SK-N-SH treated with all-trans-retinoic acid at 6 μM for 48 hours (cell line): ENCODE data around the gene TRAK2.

Experiments
- ATAC-seq: fragments of 200-7000 bp; cut with Tn5 transposase; 3 replicates; pipeline ENCODE4 v1.9.1; 2020; ENCODE audit warnings: mild to moderate bottlenecking, moderate library complexity
- ARNTL ChIP-seq: fragments of 450-650 bp; formaldehyde crosslinking; IDR thresholded peaks from 2 replicates; pipeline ENCODE4 v1.5.0; 2020; ENCODE audit warnings: low read depth, mild to moderate bottlenecking, moderate library complexity, borderline replicate concordance
- BACH2 ChIP-seq: fragments of 250-450 bp; sonication (Bioruptor Pico); IDR thresholded peaks from 2 replicates; pipeline ENCODE4 v1.9.0; 2021; ENCODE audit warnings: mild to moderate bottlenecking, borderline replicate concordance
- CSDC2 ChIP-seq: fragments of 250-450 bp; sonication (Bioruptor Pico); IDR thresholded peaks from 2 replicates; pipeline ENCODE4 v1.5.0; 2020; ENCODE audit warnings: mild to moderate bottlenecking, moderate library complexity
- ESRRG ChIP-seq: fragments of 250-450 bp; sonication (Bioruptor Pico); IDR thresholded peaks from 2 replicates; pipeline ENCODE4 v1.6.1; 2021; ENCODE audit warnings: mild to moderate bottlenecking
- ISL1 ChIP-seq: fragments of 250-450 bp; sonication (Bioruptor Pico); IDR thresholded peaks from 2 replicates; pipeline ENCODE4 v2.1.2; 2022; ENCODE audit warnings: mild to moderate bottlenecking, moderate library complexity
- OSR1 ChIP-seq: fragments of 250-450 bp; sonication (Bioruptor Pico); IDR thresholded peaks from 2 replicates; pipeline ENCODE4 v1.8.0; 2022; ENCODE audit warnings: moderate library complexity, mild to moderate bottlenecking, inconsistent platforms
- PPARA ChIP-seq: fragments of 250-450 bp; sonication (Bioruptor Pico); IDR thresholded peaks from 2 replicates; pipeline ENCODE4 v1.5.0; 2020; ENCODE audit warnings: mild to moderate bottlenecking, borderline replicate concordance
- RARB ChIP-seq: fragments of 250-450 bp; sonication (Bioruptor Pico); IDR thresholded peaks from 2 replicates; pipeline ENCODE4 v1.8.0; 2021; ENCODE audit warnings: mild to moderate bottlenecking, moderate library complexity
- SNAI2 ChIP-seq: fragments of 250-450 bp; sonication (Bioruptor Pico); IDR thresholded peaks from 2 replicates; pipeline ENCODE4 v1.5.0; 2020; ENCODE audit warnings: mild to moderate bottlenecking, moderate library complexity
- TCF4 ChIP-seq: fragments of 250-450 bp; sonication (Bioruptor Pico); IDR thresholded peaks from 2 replicates; pipeline ENCODE4 v1.8.0; 2021; ENCODE audit warnings: mild to moderate bottlenecking, moderate library complexity, borderline replicate concordance
- TOX ChIP-seq: fragments of 250-450 bp; sonication (Bioruptor Pico); IDR thresholded peaks from 2 replicates; pipeline ENCODE4 v1.8.0; 2021; ENCODE audit warnings: mild to moderate bottlenecking, moderate library complexity, borderline replicate concordance
- ZC3H10 ChIP-seq: fragments of 250-450 bp; sonication (Bioruptor Pico); IDR thresholded peaks from 2 replicates; pipeline ENCODE4 v1.5.1; 2021; ENCODE audit warnings: mild to moderate bottlenecking, moderate library complexity
- ZFP30 ChIP-seq: fragments of 450-650 bp; formaldehyde crosslinking; IDR thresholded peaks from 2 replicates; pipeline ENCODE4 v1.5.0; 2022; ENCODE audit warnings: mild to moderate bottlenecking, moderate library complexity
- ZNF565 ChIP-seq: fragments of 450-650 bp; formaldehyde crosslinking; conservative IDR thresholded peaks from 2 replicates; pipeline ENCODE4 v1.5.0; 2020; ENCODE audit warnings: low read depth, mild to moderate bottlenecking, moderate library complexity
- ZNF70 ChIP-seq: fragments of 450-650 bp; formaldehyde crosslinking; IDR thresholded peaks from 2 replicates; pipeline ENCODE4 v1.5.0; 2020; ENCODE audit warnings: mild to moderate bottlenecking, moderate library complexity
- ZNF8 ChIP-seq: fragments of 450-650 bp; formaldehyde crosslinking; IDR thresholded peaks from 2 replicates; pipeline ENCODE4 v1.5.0; 2020; ENCODE audit warnings: mild to moderate bottlenecking, moderate library complexity
- TF ChIP-seq, protein P1 (sequence below): fragments of 250-450 bp; sonication (Bioruptor Pico); IDR thresholded peaks from 2 replicates; pipeline ENCODE4 v1.5.1; 2021; ENCODE audit warnings: mild to moderate bottlenecking, moderate library complexity
- TF ChIP-seq, protein P2 (sequence below): fragments of 250-450 bp; sonication (Bioruptor Pico); IDR thresholded peaks from 2 replicates; pipeline ENCODE4 v1.8.0; 2021; ENCODE audit warnings: low read depth, mild to moderate bottlenecking, moderate library complexity, borderline replicate concordance
- TF ChIP-seq, protein P3 (sequence below): fragments of 250-450 bp; sonication (Bioruptor Pico); IDR thresholded peaks from 2 replicates; pipeline ENCODE4 v1.5.0; 2020; ENCODE audit warnings: mild to moderate bottlenecking, moderate library complexity
- TF ChIP-seq, protein P4 (sequence below): fragments of 250-450 bp; sonication (Bioruptor Pico); IDR thresholded peaks from 2 replicates; pipeline ENCODE4 v1.5.1; 2020; ENCODE audit warnings: low read depth, mild to moderate bottlenecking, moderate library complexity

The TRAK2 gene

DNA sequence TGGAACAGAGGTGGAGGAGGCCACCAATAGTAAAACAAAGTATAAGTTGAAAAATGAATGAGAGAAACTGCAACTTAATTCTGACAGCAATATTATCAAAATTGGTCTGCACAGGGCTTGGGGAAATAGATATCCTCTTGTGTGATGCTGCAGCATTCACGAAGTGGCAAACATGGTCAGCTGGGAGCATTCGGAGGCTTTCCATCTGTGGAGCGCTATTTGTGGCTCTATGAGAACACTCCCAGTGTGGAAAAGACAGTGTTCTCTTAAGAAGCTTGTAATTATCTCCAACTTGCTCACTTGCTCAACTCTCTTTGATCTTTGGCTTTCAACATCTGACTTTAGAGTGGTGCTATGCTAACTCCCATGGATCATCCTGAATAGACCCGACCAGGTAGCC is 91.0 kb downstream of the TRAK2 start:
- no peak for ATAC-seq
- TF ChIP-seq PPARA (CRISPR knock-in tag) (no peak), ESRRG (CRISPR knock-in tag) (no peak), SNAI2 (CRISPR knock-in tag) (no peak), ARNTL (CRISPR knock-in tag) (no peak), ZFP30 (CRISPR knock-in tag) (no peak), BACH2 (CRISPR knock-in tag) (no peak), OSR1 (CRISPR knock-in tag) (no peak), TCF4 (CRISPR knock-in tag) (no peak), TOX (CRISPR knock-in tag) (no peak), ZNF70 (CRISPR knock-in tag) (no peak), ZC3H10 (no peak), ZNF565 (no peak), ISL1 (CRISPR knock-in tag) (no peak), CSDC2 (no peak)
- TF ChIP-seq, protein P1, sequence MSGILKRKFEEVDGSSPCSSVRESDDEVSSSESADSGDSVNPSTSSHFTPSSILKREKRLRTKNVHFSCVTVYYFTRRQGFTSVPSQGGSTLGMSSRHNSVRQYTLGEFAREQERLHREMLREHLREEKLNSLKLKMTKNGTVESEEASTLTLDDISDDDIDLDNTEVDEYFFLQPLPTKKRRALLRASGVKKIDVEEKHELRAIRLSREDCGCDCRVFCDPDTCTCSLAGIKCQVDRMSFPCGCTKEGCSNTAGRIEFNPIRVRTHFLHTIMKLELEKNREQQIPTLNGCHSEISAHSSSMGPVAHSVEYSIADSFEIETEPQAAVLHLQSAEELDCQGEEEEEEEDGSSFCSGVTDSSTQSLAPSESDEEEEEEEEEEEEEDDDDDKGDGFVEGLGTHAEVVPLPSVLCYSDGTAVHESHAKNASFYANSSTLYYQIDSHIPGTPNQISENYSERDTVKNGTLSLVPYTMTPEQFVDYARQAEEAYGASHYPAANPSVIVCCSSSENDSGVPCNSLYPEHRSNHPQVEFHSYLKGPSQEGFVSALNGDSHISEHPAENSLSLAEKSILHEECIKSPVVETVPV (CRISPR knock-in tag) = no peak
- TF ChIP-seq, protein P2, sequence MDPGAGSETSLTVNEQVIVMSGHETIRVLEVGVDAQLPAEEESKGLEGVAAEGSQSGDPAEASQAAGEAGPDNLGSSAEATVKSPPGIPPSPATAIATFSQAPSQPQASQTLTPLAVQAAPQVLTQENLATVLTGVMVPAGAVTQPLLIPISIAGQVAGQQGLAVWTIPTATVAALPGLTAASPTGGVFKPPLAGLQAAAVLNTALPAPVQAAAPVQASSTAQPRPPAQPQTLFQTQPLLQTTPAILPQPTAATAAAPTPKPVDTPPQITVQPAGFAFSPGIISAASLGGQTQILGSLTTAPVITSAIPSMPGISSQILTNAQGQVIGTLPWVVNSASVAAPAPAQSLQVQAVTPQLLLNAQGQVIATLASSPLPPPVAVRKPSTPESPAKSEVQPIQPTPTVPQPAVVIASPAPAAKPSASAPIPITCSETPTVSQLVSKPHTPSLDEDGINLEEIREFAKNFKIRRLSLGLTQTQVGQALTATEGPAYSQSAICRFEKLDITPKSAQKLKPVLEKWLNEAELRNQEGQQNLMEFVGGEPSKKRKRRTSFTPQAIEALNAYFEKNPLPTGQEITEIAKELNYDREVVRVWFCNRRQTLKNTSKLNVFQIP (CRISPR knock-in tag) = no peak

DNA sequence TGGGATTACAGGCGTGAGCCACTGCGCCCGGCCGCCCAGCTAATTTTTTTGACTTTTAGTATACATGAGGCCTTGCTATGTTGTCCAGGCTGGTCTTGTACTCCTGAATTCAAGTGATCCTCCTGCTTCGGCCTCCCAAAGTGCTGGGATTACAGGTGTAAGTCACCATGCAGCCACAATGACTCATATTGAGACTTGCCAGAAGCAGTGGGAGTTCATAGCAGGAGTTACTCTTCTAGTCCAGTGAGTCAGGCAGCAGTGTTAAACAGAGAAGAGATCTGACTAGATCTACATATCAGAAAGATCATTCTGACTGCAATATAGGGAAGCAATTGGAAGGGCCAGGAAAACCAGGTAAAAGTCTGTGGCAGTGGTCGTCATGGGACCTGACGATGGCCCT is 92.6 kb downstream of the TRAK2 start:
- TF ChIP-seq, protein P1 (CRISPR knock-in tag) = no peak
- TF ChIP-seq ZC3H10 (no peak), ISL1 (CRISPR knock-in tag) (no peak), RARB (no peak), BACH2 (CRISPR knock-in tag) (no peak), ZFP30 (CRISPR knock-in tag) (no peak), ZNF565 (no peak), ZNF70 (CRISPR knock-in tag) (no peak)
- peak; percentile 39; the same call in 2 of the 3 replicates for ATAC-seq

DNA sequence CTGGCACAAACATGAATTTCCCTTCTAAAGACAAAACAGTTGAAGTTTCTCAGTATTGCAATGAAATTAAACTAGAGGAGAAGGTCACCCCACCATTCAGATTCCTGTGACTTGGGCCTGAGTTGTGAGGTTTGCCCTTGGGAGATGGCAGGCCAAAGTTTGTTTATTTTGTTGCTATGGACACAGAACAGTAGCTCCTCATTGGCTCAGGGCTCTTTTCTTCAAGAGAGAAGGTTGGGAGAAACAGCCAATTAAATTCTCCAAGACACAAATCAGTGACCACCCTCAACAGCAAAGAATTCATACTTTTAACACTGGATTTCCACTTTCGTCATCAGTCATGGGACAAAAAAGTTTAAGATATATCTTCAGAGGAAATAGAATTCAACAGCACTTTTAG is 94.0 kb downstream of the TRAK2 start, which contains the start of gene FLACC1:
FLACC1 (minus strand) TSS at position 125 of the 400 bp plus-strand sequence. CDS start 5,941 bp downstream, outside the sequence.
- no peak for TF ChIP-seq ZNF8
- TF ChIP-seq, protein P3, sequence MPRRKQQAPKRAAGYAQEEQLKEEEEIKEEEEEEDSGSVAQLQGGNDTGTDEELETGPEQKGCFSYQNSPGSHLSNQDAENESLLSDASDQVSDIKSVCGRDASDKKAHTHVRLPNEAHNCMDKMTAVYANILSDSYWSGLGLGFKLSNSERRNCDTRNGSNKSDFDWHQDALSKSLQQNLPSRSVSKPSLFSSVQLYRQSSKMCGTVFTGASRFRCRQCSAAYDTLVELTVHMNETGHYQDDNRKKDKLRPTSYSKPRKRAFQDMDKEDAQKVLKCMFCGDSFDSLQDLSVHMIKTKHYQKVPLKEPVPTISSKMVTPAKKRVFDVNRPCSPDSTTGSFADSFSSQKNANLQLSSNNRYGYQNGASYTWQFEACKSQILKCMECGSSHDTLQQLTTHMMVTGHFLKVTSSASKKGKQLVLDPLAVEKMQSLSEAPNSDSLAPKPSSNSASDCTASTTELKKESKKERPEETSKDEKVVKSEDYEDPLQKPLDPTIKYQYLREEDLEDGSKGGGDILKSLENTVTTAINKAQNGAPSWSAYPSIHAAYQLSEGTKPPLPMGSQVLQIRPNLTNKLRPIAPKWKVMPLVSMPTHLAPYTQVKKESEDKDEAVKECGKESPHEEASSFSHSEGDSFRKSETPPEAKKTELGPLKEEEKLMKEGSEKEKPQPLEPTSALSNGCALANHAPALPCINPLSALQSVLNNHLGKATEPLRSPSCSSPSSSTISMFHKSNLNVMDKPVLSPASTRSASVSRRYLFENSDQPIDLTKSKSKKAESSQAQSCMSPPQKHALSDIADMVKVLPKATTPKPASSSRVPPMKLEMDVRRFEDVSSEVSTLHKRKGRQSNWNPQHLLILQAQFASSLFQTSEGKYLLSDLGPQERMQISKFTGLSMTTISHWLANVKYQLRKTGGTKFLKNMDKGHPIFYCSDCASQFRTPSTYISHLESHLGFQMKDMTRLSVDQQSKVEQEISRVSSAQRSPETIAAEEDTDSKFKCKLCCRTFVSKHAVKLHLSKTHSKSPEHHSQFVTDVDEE (CRISPR knock-in tag) = no peak
- no peak for TF ChIP-seq RARB
- TF ChIP-seq TCF4 (CRISPR knock-in tag) = no peak
- TF ChIP-seq ARNTL (CRISPR knock-in tag) = no peak
- ATAC-seq = peak; percentile 64

DNA sequence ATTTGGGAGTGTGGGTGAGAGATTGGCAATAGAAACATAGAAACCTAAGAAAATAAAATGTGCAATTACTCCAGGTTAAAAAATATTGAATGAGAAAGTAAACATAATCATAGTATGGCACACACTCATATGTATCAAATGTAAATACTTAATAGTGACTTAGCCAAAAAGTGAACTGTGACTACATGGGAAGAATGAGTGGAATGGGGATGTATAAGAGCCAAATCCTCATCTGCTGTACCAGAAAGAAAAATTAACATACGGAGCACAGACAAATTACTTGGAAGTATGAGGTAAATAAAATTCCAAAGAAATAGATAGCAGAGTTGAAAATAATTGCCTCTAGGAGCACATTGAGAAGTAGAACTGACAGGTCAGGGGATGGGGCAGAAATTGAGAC is 98.1 kb downstream of the TRAK2 start:
- ATAC-seq = no peak
- no peak for TF ChIP-seq TOX (CRISPR knock-in tag)
- no peak for TF ChIP-seq PPARA (CRISPR knock-in tag)
- no peak for TF ChIP-seq SNAI2 (CRISPR knock-in tag)
- TF ChIP-seq, protein P1 (CRISPR knock-in tag) = no peak
- no peak for TF ChIP-seq RARB
- TF ChIP-seq CSDC2 = no peak
- TF ChIP-seq, protein P3 (CRISPR knock-in tag) = no peak
- TF ChIP-seq ZC3H10 = no peak
- TF ChIP-seq OSR1 (CRISPR knock-in tag) = no peak
- TF ChIP-seq, protein P4, sequence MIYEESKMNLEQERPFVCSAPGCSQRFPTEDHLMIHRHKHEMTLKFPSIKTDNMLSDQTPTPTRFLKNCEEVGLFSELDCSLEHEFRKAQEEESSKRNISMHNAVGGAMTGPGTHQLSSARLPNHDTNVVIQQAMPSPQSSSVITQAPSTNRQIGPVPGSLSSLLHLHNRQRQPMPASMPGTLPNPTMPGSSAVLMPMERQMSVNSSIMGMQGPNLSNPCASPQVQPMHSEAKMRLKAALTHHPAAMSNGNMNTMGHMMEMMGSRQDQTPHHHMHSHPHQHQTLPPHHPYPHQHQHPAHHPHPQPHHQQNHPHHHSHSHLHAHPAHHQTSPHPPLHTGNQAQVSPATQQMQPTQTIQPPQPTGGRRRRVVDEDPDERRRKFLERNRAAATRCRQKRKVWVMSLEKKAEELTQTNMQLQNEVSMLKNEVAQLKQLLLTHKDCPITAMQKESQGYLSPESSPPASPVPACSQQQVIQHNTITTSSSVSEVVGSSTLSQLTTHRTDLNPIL (CRISPR knock-in tag) = no peak
- TF ChIP-seq ARNTL (CRISPR knock-in tag) = no peak
- no peak for TF ChIP-seq ISL1 (CRISPR knock-in tag)
- TF ChIP-seq ZFP30 (CRISPR knock-in tag) = no peak
